Measurements from ENCODE around the gene PLEKHN1.

Gene PLEKHN1, protein sequence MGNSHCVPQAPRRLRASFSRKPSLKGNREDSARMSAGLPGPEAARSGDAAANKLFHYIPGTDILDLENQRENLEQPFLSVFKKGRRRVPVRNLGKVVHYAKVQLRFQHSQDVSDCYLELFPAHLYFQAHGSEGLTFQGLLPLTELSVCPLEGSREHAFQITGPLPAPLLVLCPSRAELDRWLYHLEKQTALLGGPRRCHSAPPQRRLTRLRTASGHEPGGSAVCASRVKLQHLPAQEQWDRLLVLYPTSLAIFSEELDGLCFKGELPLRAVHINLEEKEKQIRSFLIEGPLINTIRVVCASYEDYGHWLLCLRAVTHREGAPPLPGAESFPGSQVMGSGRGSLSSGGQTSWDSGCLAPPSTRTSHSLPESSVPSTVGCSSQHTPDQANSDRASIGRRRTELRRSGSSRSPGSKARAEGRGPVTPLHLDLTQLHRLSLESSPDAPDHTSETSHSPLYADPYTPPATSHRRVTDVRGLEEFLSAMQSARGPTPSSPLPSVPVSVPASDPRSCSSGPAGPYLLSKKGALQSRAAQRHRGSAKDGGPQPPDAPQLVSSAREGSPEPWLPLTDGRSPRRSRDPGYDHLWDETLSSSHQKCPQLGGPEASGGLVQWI

DNA sequence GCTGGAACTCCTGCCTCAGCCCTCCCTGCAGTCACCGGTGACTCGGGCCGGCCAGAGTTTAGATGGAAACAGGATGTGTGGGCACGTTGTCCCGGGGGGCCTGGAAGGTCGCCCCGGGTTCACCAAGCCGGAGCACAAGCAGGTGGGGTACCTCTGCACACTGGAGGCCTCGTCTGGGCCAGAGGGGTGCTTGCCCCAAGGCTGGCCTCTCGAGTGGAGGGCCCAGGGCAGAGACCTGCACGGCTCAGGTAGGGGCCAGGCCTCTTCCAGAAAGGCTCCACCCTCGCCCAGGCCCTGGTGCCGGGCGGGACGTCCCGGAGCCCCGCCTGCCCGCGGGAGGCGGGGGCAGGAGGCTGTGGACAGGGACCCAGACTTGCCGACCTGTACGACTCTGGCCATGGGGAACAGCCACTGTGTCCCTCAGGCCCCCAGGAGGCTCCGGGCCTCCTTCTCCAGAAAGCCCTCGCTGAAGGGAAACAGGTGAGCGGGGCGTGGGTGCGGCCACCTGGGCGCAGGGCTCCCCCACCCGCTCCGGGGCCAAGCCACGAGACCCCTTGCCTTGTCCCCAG, at the start of gene PLEKHN1:
Gene PLEKHN1 (plus strand): TSS at position 348 of the 569 bp plus-strand sequence. CDS start 50 bp downstream, at position 398.
- TF ChIP-seq, protein P1, sequence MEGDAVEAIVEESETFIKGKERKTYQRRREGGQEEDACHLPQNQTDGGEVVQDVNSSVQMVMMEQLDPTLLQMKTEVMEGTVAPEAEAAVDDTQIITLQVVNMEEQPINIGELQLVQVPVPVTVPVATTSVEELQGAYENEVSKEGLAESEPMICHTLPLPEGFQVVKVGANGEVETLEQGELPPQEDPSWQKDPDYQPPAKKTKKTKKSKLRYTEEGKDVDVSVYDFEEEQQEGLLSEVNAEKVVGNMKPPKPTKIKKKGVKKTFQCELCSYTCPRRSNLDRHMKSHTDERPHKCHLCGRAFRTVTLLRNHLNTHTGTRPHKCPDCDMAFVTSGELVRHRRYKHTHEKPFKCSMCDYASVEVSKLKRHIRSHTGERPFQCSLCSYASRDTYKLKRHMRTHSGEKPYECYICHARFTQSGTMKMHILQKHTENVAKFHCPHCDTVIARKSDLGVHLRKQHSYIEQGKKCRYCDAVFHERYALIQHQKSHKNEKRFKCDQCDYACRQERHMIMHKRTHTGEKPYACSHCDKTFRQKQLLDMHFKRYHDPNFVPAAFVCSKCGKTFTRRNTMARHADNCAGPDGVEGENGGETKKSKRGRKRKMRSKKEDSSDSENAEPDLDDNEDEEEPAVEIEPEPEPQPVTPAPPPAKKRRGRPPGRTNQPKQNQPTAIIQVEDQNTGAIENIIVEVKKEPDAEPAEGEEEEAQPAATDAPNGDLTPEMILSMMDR (IDR thresholded peaks at IDR 0.05): no peak

DNA sequence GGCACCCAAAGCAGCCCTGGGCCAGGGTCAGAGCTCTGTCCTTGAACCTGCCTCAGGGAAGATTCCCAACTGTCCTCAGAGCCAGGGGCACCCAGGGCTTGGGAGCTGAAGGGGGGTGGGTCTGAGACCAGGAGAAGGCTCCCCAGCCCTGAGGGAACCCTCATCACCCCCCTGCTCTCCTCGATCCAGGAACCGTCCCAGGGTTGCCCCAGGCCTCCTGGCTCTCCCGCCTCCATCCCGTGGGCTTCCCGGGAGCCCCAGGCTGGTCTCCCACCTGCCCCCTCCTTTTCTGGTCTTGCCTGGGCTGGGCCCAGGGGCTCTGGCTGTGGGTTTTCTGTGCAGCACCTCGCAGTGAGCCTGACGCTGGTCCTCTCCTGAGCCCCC, 49.2 kb upstream of the PLEKHN1 start:
- TF ChIP-seq, protein P1 (IDR thresholded peaks at IDR 0.05): no peak

DNA sequence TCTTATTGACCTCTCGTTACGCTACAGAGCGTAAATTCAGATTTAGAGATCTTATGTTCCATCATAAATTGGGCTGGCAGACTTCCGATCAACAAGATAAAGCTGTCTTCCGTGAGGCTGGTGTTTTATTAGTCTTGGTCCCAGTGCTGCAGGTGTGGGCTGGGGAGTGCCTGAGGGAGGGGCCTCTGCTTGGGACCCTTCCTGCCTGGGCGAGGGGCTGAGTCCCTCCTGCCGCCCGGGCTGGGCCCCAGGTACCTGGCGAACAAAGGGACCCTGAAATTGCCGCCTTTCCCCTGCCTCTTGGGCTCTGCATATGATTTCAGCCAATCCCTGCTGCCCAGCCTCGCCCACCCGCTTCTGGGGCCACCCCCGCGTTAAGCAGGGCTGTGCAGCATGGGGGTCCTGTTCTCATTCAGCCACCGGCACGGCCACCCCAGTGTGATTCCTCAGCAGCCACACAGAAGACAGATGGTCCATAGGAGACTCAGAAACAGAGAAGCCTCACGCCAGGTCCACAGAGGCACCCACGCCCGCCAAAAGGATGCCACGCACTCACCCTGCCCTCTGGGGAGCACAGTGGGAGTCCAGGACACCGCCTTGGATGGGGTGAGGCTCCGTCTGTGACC, 48.7 kb upstream of the PLEKHN1 start:
- TF ChIP-seq, protein P1 (IDR thresholded peaks at IDR 0.05): no peak

DNA sequence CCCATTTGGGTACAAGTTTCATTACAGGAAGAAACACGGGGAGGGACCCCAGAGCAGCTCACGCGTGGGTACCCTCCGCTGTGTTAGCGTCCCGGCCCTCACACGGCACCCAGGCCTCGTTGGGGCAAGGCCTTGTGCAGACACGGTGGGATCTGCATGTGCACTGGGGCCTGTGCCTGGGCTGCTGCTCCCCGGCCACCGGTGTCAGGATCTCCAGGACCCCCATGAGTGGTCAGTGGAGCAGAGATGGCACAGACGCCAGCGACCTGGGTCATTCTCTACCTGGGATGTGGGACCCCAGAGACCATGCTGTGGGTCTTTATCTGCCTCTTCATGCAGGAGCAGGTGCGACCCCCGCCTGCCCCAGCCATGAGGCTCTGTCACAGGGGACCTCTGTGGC, 47.9 kb upstream of the PLEKHN1 start:
- TF ChIP-seq, protein P1 (IDR thresholded peaks at IDR 0.05): no peak

DNA sequence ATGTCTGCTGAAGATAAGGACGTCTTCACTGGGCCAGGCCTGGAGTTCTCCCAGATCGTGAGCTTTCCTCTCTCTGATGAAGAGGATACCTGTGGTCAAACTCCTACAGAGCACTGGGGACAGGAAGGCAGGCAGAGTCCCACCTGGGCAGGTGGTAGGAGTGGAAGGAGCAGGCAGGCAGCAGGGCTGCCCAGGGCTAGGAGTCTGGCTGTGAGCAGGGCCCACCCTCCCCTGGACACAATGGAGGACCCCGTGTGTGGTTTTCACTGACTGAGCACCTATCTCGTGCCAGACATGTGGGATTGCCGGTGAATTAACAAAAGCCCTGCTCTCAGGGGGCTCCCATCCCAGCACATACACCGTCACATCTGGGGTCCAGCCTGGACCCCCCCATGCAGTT, 47.4 kb upstream of the PLEKHN1 start:
- TF ChIP-seq, protein P1 (IDR thresholded peaks at IDR 0.05): no peak

DNA sequence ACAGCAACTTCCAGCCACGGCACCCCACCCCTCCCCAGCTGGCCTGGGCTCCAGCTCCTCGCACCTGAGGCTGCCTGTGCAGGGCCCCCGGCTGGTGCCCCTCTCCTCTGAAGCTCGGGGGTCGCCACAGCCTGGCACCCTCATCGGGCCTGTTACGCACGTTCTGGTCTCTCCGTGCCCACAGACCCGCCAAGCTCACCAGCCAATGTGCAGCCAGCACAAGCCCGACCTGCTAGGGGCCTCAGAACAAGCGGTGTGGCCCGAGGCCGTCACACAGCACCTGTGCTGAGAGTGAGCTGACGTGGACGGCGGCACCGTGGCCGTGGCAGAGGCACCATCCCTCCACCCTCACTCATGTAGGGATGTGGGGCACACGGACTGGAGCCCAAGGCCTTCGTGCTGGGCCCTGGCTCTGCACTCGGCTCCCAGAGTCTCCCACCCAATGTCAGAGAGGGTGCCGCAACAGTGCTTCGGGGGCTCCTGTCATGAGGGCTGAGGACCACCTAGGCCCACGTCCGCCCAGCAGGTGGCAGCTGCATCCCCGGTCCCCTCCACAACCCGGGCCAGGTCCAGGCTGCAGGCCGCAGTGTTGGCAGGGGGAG, 46.9 kb upstream of the PLEKHN1 start:
- TF ChIP-seq, protein P1 (IDR thresholded peaks at IDR 0.05): no peak

DNA sequence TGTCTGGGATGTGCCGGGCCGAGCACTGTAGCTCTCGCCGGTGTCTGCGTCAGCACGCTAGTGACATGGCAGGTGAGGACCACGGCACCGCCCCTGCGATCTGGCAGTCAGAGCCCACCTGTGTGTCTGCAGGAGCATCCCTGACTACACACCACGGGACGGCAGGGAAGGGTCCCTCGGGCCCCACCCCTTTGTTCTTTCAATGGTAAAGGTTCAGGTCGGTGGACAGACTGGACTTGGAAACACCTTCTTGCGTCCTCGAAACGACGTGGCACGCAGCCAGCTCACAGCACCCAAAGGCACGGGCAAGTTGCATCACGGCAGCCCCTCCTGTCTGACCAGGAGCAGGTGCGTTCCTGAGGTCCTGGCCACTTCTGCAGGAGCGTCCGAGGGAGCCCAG, 46.3 kb upstream of the PLEKHN1 start:
- TF ChIP-seq, protein P1 (IDR thresholded peaks at IDR 0.05): no peak

Measured in LNCAP (cell line).